ENCODE results near the gene PLEKHB2.
"Not testable (repeated sequence)": the region's sequence is repeated elsewhere in the genome, so short reads cannot be mapped to it uniquely, and the experiment has no call there.

The PLEKHB2 gene

DNA sequence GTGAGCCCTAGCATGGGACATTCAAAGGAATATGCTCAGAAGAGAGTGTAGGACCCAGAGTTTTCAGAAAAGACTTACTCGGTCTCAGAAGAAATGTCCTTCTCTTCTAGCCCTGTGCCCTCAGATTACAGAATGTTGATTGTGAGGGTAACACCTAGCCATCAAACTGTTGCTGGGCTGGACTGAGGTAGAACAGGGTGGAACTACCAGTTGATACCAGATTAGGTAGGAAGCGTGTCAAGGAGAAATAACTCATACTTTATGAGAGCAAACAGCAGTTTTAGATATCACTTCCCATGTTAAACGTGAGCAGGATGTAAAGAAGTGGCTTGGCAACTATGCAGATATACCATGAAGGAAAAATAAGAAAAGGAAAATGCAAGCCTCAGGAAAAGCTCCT lies 22.8 kb downstream of the PLEKHB2 start:
- H3K36me3 ChIP-seq (ENCODE audit: control insufficient read depth, insufficient read depth, low read length) = peaks cover 22% of the 10 kb centered on the region
- H3K9ac ChIP-seq (ENCODE audit: low read length) = no peak overlapping the region
- no peak overlapping the region for H3K27ac ChIP-seq (ENCODE audit: low read depth, low read length)
- H3K4me3 ChIP-seq (ENCODE audit: low read length) = no peak overlapping the region
- H3K4me1 ChIP-seq (ENCODE audit: control insufficient read depth, insufficient read depth, low read length) = no peaks in the 10 kb centered on the region
- H3K27me3 ChIP-seq (ENCODE audit: control insufficient read depth, insufficient read depth, low read length) = no peaks in the 10 kb centered on the region

DNA sequence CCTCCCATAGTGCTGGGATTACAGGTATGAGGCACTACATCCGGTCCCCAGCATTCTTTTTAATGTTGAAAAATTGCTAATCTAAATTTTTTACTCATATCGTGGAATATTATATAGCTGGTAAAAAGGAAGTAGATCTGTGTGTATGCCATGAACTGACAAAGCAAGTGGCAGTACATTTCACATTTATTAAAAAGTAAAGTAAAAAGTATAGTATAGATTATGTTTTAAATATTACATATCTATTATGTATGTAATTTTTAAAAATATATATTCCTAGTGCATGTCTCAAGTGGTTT lies 25.1 kb downstream of the PLEKHB2 start:
- no peaks in the 10 kb centered on the region for H3K4me1 ChIP-seq (ENCODE audit: control insufficient read depth, insufficient read depth, low read length)
- H3K9ac ChIP-seq (ENCODE audit: low read length) = no peak overlapping the region
- no peak overlapping the region for H3K4me3 ChIP-seq (ENCODE audit: low read length)
- H3K27me3 ChIP-seq (ENCODE audit: control insufficient read depth, insufficient read depth, low read length) = no peaks in the 10 kb centered on the region
- H3K27ac ChIP-seq (ENCODE audit: low read depth, low read length) = no peak overlapping the region
- peaks cover 23% of the 10 kb centered on the region for H3K36me3 ChIP-seq (ENCODE audit: control insufficient read depth, insufficient read depth, low read length)

DNA sequence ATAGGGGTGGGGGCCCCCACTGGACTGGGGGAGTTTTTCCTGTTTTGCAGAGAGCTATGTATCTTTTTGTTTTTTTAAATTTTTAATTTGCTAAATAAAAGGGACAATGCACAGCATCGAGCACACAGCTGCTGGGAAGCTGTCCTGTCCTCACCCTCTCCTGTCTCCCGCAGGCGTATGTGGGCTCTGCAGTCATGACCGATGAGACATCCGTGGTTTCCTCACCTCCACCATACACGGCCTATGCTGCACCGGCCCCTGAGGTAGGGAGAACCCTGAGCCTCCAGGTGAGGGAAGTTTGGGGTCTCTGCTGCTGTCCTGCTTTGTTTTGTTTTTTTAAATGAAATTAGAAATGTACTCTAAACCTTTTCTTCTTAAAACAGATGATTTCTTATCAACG lies 27.6 kb downstream of the PLEKHB2 start:
- H3K9ac ChIP-seq (ENCODE audit: low read length) = no peak overlapping the region

DNA sequence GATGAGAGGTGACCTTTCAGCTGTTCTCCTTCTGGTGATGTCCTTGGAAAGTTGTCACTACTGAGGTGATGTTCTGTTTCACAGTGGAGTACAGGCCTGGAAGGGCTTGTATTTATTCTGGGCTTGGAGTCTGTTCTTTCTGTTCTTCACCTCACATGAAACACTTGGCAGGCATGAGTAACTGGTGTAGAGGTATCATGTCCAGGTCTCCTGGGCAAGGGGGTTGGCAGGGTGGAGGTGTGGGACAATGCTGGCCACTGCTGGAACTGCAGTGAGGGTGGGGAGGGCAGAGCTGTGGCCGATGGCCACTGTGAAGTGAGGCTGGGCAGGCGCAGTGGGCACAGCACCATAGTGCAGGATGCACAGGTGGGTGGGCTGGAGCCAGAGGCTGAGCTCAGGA lies 35.4 kb downstream of the PLEKHB2 start:
- Histone ChIP-seq H3K27ac (ENCODE audit: low read depth, low read length) (no peak overlapping the region), H3K4me3 (ENCODE audit: low read length) (no peak overlapping the region), H3K36me3 (ENCODE audit: control insufficient read depth, insufficient read depth, low read length) (peaks cover 9% of the 10 kb centered on the region), H3K27me3 (ENCODE audit: control insufficient read depth, insufficient read depth, low read length) (no peaks in the 10 kb centered on the region), H3K9ac (ENCODE audit: low read length) (no peak overlapping the region), H3K4me1 (ENCODE audit: control insufficient read depth, insufficient read depth, low read length) (no peaks in the 10 kb centered on the region)

More for the DNA sequence above, 27.6 kb downstream of the PLEKHB2 start:
- H3K4me3 ChIP-seq (ENCODE audit: low read length) = no peak overlapping the region
- peaks cover 14% of the 10 kb centered on the region for H3K36me3 ChIP-seq (ENCODE audit: control insufficient read depth, insufficient read depth, low read length)
- no peaks in the 10 kb centered on the region for H3K4me1 ChIP-seq (ENCODE audit: control insufficient read depth, insufficient read depth, low read length)
- H3K27ac ChIP-seq (ENCODE audit: low read depth, low read length) = no peak overlapping the region
- no peaks in the 10 kb centered on the region for H3K27me3 ChIP-seq (ENCODE audit: control insufficient read depth, insufficient read depth, low read length)

DNA sequence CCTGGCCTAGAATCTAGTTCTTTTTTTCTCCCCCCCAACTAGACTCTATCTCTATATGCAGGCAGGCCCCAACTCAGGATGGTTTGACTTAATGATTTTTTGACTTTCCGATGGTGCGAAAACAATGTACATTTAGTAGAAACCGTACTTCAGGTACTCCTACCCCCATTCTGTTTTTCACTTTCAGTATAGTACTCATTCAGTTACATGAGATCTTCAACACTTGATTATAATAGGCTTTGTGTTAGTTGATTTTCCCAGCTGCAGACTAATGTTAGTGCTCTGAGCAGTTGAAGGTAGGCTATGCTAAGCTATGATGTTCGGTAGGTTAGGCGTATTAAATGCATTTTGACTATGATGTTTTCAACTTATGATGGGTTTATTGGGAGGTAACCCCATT lies 37.7 kb downstream of the PLEKHB2 start:
- Histone ChIP-seq H3K27me3 (ENCODE audit: control insufficient read depth, insufficient read depth, low read length) (no peaks in the 10 kb centered on the region), H3K4me1 (ENCODE audit: control insufficient read depth, insufficient read depth, low read length) (no peaks in the 10 kb centered on the region), H3K36me3 (ENCODE audit: control insufficient read depth, insufficient read depth, low read length) (peaks cover 9% of the 10 kb centered on the region), H3K9ac (ENCODE audit: low read length) (no peak overlapping the region), H3K4me3 (ENCODE audit: low read length) (no peak overlapping the region), H3K27ac (ENCODE audit: low read depth, low read length) (no peak overlapping the region)

DNA sequence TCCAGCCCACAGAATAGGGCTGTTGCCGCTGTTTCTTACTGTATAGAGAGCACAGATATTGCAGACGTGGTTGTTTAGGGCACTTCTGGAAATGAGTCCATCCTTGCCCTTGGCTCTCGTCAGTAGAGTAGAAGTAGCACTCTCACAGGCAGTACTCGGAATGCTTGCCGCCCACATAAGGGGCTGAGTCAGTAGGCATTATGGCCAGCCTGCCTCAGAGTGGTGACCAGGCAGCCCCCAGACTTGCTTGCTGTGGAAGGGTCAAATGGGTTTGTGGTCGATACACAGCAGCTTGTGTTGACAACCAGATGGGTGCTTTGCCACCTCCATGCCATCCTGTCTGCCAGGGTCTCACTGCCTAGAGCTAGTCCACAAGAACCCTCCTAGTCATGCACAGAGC lies 38.7 kb downstream of the PLEKHB2 start:
- peaks cover 13% of the 10 kb centered on the region for H3K36me3 ChIP-seq (ENCODE audit: control insufficient read depth, insufficient read depth, low read length)
- no peak overlapping the region for H3K27ac ChIP-seq (ENCODE audit: low read depth, low read length)
- H3K4me1 ChIP-seq (ENCODE audit: control insufficient read depth, insufficient read depth, low read length) = no peaks in the 10 kb centered on the region

DNA sequence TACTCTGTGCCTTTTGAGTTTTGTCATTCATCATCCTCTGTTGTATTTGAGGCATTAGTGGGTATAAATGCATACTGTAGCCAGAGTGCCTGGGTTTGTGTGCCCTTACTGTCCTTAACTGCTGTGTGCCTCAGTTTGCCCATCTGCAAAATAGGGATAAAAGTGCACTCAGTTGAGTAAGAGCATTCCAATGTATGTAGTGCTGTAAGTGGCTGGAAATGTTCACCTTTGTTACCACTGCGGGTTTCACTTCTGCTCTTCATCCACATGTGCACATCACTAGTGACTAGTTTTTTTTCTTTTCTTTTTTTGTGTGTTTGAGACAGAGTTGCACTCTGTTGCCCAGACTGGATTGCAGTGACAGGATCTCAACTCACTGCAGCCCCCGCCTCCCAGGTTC lies 39.9 kb downstream of the PLEKHB2 start:
- Histone ChIP-seq H3K27ac (ENCODE audit: low read depth, low read length) (no peak overlapping the region), H3K4me1 (ENCODE audit: control insufficient read depth, insufficient read depth, low read length) (no peaks in the 10 kb centered on the region), H3K36me3 (ENCODE audit: control insufficient read depth, insufficient read depth, low read length) (peaks cover 12% of the 10 kb centered on the region), H3K27me3 (ENCODE audit: control insufficient read depth, insufficient read depth, low read length) (no peaks in the 10 kb centered on the region), H3K9ac (ENCODE audit: low read length) (no peak overlapping the region), H3K4me3 (ENCODE audit: low read length) (no peak overlapping the region)

More for the DNA sequence above, 38.7 kb downstream of the PLEKHB2 start:
- H3K4me3 ChIP-seq (ENCODE audit: low read length) = no peak overlapping the region
- no peak overlapping the region for H3K9ac ChIP-seq (ENCODE audit: low read length)
- no peaks in the 10 kb centered on the region for H3K27me3 ChIP-seq (ENCODE audit: control insufficient read depth, insufficient read depth, low read length)

DNA sequence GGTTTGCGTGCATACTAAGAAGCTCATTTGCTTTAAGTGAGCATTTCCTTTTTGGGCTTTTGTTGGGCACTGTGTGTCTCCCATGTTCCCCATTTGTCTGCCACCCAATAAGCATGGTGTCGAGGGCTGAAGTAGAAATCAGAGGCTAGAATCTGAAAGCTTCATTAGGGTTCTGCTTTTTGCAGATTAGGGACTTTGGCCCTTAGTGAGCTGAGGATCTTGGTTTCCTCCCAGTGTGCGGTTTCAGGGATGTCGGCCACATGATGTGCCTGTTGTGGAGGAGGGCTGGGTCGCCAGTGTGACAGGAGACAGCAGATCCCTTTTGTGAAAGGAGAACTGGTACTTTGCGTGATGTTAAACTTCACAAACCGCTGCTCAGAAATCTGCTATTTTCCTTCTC lies 41.1 kb downstream of the PLEKHB2 start:
- H3K4me3 ChIP-seq (ENCODE audit: low read length) = no peak overlapping the region
- no peaks in the 10 kb centered on the region for H3K27me3 ChIP-seq (ENCODE audit: control insufficient read depth, insufficient read depth, low read length)
- H3K36me3 ChIP-seq (ENCODE audit: control insufficient read depth, insufficient read depth, low read length) = peaks cover 4% of the 10 kb centered on the region
- H3K9ac ChIP-seq (ENCODE audit: low read length) = no peak overlapping the region
- H3K27ac ChIP-seq (ENCODE audit: low read depth, low read length) = no peak overlapping the region
- H3K4me1 ChIP-seq (ENCODE audit: control insufficient read depth, insufficient read depth, low read length) = no peaks in the 10 kb centered on the region

DNA sequence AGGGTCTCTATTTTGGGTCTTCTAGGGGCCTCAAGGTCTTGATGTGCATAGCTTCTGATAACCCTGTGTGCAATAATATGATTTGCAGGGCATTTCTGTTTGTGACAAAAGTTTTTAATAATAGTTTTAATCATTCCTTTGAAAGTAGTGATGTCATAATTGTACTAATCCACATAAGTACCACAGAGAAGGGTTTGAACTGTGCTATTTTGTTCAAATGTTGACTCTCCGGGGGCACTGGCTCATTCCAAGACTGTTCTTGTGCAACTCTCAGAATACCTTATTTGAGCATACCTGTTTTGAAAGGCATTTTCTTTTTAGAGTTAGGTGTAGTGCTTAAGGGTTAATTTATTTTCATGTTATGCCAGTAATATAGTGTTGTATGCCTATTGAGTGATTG lies 41.6 kb downstream of the PLEKHB2 start:
- Histone ChIP-seq H3K27ac (ENCODE audit: low read depth, low read length) (no peak overlapping the region), H3K9ac (ENCODE audit: low read length) (no peak overlapping the region), H3K36me3 (ENCODE audit: control insufficient read depth, insufficient read depth, low read length) (peaks cover 4% of the 10 kb centered on the region), H3K4me1 (ENCODE audit: control insufficient read depth, insufficient read depth, low read length) (no peaks in the 10 kb centered on the region), H3K27me3 (ENCODE audit: control insufficient read depth, insufficient read depth, low read length) (no peaks in the 10 kb centered on the region), H3K4me3 (ENCODE audit: low read length) (no peak overlapping the region)

DNA sequence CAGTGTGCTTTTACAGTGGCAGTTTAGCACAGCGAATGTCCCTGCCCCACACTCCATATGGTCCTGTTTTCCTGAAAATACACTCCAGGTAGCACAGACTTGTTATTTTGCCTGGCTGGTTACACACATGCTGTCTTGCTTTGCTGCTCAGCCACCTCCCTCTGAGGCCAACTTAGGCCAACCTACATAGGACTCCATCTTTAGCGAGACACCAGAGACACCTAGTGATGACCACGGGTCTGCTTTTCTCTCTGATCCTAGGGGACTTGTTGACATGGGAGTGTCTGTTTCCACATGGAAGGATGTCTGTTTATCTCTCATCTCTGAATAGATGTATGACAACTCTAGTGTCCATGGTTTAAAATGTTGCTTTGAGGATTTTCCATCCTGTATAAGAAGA lies 43.3 kb downstream of the PLEKHB2 start:
- H3K36me3 ChIP-seq (ENCODE audit: control insufficient read depth, insufficient read depth, low read length) = peaks cover 4% of the 10 kb centered on the region
- no peak overlapping the region for H3K27ac ChIP-seq (ENCODE audit: low read depth, low read length)
- no peak overlapping the region for H3K4me3 ChIP-seq (ENCODE audit: low read length)
- H3K4me1 ChIP-seq (ENCODE audit: control insufficient read depth, insufficient read depth, low read length) = no peaks in the 10 kb centered on the region
- H3K27me3 ChIP-seq (ENCODE audit: control insufficient read depth, insufficient read depth, low read length) = no peaks in the 10 kb centered on the region
- H3K9ac ChIP-seq (ENCODE audit: low read length) = no peak overlapping the region

DNA sequence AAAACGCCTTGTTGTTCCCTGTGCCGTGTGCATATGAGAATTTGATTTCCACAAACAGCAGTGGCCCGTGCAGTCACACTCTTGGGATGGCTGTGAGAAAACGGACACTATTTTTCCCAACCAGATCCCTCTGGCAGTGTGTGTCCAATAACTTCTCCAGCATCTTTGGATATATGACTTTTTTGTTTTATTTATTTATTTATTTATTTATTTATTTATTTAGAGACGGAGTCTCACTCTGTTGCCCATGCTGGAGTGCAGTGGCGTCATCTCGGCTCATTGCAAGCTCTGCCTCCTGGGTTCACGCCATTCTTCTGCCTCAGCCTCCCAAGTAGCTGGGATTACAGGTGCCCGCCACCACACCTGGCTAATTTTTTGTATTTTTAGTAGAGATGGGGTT lies 45.0 kb downstream of the PLEKHB2 start:
- not testable (repeated sequence) for H3K4me3 ChIP-seq (ENCODE audit: low read length); H3K9ac ChIP-seq (ENCODE audit: low read length); H3K27ac ChIP-seq (ENCODE audit: low read depth, low read length); H3K27me3 ChIP-seq (ENCODE audit: control insufficient read depth, insufficient read depth, low read length); H3K4me1 ChIP-seq (ENCODE audit: control insufficient read depth, insufficient read depth, low read length); H3K36me3 ChIP-seq (ENCODE audit: control insufficient read depth, insufficient read depth, low read length)

DNA sequence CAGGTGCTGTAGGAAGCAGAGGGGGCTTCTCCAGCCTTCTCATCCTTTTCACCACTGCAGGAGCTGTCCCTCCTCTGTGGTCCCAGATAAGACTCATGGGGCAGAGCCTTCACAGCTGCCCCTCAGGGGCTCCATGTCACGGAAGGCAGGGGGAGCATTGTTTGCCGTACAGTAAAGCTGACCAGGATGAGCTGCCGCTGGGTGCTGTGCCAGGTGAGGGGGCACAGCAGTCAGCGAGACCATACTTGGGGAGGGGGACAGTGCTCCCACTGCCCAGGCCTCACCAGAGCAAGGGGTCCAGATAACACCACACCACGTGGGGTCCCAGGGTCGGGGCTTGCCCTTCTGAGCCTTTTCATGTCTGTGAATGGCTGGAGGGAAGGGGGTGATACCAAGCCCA lies 46.3 kb downstream of the PLEKHB2 start:
- Histone ChIP-seq H3K27me3 (ENCODE audit: control insufficient read depth, insufficient read depth, low read length) (no peaks in the 10 kb centered on the region), H3K4me1 (ENCODE audit: control insufficient read depth, insufficient read depth, low read length) (no peaks in the 10 kb centered on the region), H3K4me3 (ENCODE audit: low read length) (no peak overlapping the region), H3K9ac (ENCODE audit: low read length) (no peak overlapping the region), H3K36me3 (ENCODE audit: control insufficient read depth, insufficient read depth, low read length) (peaks cover 4% of the 10 kb centered on the region), H3K27ac (ENCODE audit: low read depth, low read length) (no peak overlapping the region)

DNA sequence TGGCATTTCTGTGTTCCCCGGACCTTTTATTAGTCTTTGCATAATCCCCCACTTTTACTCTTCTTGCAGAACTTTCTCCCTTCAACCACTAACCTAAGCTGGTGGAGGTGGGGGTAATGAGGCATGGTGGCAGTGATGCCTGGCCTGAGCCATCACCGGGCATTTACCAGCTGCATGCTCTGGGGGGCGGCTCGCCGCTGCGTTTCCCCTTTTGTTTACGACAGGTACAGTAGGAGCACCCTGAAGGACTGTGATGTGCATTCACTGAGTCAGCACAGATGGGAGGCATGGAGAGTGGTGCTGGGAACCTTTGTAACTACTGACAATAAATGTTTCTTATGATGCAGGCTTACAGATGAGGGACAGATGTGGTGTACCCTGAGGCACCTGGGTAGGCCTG lies 46.9 kb downstream of the PLEKHB2 start:
- Histone ChIP-seq H3K27me3 (ENCODE audit: control insufficient read depth, insufficient read depth, low read length) (no peaks in the 10 kb centered on the region), H3K4me1 (ENCODE audit: control insufficient read depth, insufficient read depth, low read length) (no peaks in the 10 kb centered on the region), H3K27ac (ENCODE audit: low read depth, low read length) (no peak overlapping the region), H3K36me3 (ENCODE audit: control insufficient read depth, insufficient read depth, low read length) (peaks cover 4% of the 10 kb centered on the region), H3K4me3 (ENCODE audit: low read length) (no peak overlapping the region), H3K9ac (ENCODE audit: low read length) (no peak overlapping the region)

DNA sequence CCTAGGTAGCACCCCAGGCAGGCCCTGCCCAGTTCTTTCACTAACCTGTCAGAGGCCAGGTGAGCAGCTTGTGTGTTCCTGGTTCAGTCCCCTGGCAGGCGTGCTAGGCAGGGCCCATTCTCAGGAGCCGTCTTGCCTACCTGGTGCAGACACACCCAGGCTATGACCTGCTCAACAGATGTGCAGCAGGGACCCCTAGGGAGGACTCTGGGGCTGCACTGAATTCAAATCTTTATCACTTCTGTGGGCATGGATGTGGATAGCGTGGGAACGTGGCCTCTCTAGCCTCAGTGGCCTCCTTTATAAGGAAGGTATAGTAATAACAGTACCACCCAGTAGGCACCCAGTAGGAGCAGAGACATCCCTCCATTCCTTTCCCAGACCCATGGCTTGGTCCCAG lies 48.4 kb downstream of the PLEKHB2 start:
- no peaks in the 10 kb centered on the region for H3K4me1 ChIP-seq (ENCODE audit: control insufficient read depth, insufficient read depth, low read length)
- H3K9ac ChIP-seq (ENCODE audit: low read length) = no peak overlapping the region
- H3K27ac ChIP-seq (ENCODE audit: low read depth, low read length) = no peak overlapping the region
- no peak overlapping the region for H3K4me3 ChIP-seq (ENCODE audit: low read length)
- peaks cover under 1% of the 10 kb centered on the region for H3K36me3 ChIP-seq (ENCODE audit: control insufficient read depth, insufficient read depth, low read length)
- H3K27me3 ChIP-seq (ENCODE audit: control insufficient read depth, insufficient read depth, low read length) = no peaks in the 10 kb centered on the region
